Stimulated activated CD4-positive, alpha-beta T cell treated with anti-CD3 and anti-CD28 coated beads, TNF-alpha, amount 100 ng/mL, for 24 hours (primary cell): ENCODE data around the gene SUSD2.
"Not testable (repeated sequence)": the region's sequence is repeated elsewhere in the genome, so short reads cannot be mapped to it uniquely, and the experiment has no call there.

Experiments used
- DNase-seq, 3 experiments: peaks; one replicate each; pipeline ENCODE4 v3.0.0-alpha.2; 2020; ENCODE audit warnings: low read depth in 3 of 3

SUSD2 gene

DNA sequence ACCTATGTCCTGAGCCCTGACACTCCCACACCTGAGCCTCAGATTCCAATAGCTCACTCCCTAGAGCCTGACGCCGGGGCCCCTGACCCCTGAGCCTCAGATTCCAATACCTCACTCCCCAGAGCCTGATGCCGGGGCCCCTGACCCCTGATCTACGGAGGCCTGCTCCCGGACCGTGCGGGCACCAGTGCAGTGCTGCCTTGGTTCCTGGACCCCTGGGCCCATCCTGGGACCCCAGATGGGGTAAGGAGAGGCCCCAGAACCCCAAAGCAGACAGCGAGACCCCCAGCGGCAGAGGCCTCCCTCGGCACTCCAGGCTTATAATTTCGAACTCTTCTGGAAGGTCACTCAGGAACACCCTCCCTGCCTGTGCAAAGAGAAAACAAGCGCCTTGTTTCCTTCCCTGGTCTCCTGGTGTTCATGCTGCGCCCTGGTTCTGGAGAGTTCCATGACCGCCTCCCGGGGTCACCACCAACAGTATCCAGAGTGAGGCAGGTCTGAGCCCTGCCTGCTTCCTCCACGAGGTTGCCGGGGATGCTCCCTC lies 7.5 kb downstream of the SUSD2 start:
- DNase-seq: no peak

DNA sequence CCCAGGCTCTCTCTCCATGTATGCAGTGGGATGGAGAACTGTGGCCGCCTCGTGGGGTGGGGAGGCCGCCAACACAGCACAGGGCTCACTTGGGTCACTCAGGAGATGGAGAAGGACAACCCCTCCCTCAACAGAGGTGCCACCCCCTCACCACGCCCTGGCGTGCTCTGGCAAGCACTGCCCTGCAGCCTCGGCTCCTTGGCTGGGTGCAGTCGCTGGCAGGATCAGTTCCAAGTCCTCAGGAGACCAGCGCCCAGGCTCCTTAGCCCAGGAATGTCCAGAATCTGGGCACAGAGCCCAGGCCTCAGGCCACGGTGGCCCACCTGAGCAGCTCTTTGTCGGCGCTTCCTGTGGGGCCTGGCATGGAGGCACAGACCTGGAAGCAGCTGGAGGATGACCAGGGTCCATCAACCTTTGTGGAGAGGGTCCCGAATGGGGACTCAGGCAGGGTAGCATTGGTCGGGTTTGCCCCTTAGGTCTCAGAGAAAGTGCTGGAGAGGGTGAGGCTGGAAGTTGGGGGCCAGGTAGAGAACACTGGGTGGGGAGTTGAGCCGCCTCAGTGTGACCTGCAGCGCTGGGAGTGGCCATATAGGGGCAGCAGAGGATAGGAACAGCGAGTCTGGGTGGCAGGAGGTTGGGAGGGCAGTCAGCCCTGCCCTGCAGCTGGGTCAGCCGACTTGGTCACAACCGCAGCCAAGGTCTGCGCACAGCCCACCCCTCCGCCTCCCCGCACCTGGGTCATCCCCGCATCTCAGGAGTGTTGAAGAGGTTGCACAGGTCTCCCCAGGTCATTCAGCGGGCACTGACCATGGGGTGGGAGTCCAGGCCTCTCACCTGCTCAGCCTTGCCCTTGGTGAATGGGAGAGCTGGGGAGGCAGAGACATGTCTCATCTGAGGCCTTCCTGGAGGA lies 8.2 kb downstream of the SUSD2 start:
- peak in 2 of 3 experiments; percentile 19 to 45 for DNase-seq

DNA sequence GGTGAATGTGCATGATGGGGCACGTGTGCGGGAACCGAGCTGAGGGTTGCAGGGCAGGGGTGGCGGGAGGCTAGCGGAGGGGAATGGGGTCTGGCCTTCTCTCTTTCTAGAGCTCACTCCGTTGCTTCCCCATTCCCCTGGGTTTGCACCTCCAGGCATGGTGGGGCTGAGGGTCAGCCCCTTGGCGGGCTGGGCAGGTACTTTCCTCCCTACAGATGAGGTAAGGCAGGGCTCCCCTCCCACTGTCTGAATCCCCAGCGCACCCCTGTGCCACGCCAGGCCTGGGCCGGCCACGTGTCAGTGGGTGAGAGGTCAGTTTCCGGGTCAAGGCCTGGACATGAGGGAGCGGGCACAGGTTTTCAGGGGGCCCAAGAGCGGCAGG lies 8.9 kb downstream of the SUSD2 start:
- DNase-seq: no peak

DNA sequence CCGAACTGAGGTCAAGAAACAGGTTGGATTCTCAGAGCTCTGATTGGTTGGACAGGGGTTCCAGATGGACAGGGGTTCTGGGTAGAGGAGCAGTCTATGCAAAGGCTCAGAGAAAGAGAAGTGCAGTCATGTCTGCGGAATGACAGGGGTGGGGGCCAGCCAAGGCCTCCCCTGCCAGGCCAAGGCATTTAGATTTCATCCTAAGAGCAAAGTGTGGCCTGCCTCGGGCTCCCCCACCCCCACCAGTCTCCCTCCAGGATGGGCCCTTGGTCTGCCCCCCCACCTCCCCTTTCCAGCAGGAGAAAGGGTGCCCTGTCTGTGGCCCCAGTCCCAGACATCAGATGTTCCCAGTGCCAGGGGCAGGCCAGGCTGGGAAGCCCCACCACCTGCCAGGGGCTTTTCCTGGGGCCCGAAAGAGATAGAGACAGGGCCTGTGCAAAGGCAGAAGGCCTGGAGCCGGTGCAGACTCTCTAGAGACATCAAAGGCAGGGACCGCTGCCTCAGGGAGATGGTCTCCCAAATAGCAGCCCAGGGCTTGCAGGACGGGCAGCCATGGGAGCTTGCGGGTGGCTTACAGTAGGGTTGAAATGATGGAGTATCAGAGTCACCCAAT lies 9.4 kb downstream of the SUSD2 start:
- no peak for DNase-seq

DNA sequence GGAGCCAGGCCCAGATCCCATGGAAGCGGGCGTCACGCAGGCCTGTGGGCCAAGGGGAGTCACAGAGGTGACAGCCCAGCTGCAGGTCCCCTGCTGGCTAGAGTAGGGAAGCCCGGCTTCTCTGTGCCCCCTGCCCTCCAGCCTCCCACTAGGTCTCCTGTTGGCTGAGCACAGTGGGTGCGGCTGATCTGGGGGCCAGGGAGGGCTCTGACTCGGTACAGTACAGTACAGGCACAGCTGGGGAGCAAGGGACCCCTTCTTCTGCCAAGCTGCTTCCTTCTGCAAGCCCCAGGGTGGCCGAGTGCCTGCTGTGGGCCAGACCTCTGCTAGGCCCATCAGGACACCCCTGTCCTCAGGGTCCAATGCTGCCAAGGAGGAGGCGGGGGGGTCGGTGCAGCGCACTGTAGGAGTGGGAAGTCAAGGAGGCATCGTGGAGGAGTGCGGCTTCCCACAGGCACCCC lies 10.1 kb downstream of the SUSD2 start:
- DNase-seq: no peak

DNA sequence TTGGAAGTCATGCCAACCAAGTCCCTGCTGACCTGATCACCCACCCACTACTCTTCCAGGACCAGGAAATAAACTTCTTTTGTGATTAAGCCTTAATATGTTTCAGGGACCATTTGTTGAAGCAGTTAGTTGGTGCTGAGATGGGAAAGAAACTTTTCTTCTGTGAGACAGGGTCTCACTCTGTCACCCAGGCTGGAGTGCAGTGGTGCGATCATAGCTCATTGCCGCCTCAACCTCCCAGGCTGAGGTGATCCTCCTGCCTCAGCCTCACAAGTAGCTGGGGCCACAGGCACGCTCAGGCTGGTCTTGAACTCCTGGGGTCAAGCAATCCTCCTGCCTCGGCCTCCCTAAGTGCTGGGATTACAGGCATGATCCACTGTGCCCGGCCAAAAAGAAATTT lies 10.6 kb downstream of the SUSD2 start:
- no peak for DNase-seq

DNA sequence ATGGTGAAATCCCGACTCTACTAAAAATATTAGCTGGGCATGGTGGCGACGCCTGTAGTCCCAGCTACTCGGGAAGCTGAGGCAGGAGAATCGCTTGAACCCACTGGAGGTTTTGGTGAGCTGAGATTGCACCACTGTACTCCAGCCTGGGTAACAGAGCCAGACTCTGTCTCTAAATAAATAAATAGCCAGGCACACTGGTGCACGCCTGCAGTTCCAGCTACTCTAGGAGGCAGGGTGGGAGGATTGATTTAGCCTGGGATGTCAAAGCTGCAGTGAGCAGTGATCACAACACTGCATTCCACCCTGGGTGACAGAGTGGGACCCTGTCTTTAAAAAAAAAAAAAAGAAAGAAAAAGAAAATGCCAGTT lies 17.4 kb downstream of the SUSD2 start:
- no peak for DNase-seq

DNA sequence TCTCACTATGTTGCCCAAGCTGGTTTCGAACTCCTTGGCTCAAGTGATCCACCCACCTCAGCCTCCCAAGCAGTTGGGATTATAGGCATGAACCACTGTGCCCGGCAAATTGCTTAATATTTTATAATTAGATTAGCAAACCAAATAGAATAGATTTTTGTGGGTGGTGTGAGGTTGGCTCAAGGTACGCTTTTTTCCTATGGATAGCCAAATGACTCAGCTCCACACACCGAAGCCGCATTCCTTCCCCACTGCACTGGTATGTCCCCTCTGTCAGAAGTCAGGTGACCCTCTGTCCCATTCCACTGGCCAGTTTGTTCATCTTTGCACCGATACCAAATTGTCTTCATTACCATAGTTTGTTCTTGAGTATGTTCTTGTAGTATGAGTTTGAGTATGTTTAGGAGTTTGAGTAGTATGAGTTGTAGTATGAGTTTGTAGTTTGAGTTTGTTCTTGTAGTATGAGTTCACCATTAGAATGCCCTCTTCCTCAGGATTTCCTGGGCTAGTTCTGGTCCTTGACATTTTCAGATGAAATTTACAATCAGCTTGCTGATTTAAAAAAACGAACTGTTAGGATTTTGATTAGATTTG lies 19.4 kb downstream of the SUSD2 start:
- DNase-seq: no peak

DNA sequence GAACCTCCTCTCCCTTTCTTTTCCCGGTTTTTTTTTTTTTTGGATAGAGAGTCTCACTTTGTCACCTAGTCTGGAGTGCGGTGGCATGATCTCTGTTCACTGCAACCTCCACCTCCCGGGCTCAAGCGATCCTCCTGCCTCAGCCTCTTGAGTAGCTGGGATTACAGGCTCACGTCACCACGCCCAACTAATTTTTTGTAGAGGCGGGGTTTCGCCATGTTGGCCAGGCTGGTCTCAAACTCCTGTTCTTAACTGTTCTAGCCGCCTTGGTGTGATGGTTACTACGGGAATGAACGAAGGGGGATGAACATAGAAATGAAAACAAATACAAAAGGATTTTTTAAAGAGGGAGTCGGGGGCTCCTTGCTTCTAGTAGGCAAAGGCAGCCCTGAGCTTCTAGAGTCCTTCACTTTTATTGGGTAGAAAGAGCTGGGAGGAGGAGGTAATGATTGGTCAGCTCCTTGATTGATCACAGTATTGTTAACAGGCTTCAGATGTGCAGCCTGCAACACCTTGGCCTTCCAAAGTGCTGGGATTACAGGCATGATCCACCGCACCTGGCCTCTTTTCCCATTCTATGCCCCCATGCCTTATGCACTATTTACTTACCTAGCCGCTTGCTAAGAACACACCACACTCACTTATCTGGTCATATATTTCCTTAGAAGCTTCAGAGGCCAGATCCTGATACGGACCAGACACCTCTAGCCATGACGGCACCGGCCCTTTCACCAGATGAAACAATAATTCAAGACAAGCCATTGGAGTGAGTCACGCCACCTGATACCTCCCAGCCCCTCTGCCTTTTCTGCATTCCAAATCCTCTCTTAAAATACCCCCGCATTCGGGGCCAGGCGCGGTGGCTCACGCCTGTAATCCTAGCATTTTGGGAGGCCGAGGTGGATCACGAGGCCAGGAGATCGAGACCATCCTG lies 20.7 kb downstream of the SUSD2 start:
- DNase-seq: no peak

DNA sequence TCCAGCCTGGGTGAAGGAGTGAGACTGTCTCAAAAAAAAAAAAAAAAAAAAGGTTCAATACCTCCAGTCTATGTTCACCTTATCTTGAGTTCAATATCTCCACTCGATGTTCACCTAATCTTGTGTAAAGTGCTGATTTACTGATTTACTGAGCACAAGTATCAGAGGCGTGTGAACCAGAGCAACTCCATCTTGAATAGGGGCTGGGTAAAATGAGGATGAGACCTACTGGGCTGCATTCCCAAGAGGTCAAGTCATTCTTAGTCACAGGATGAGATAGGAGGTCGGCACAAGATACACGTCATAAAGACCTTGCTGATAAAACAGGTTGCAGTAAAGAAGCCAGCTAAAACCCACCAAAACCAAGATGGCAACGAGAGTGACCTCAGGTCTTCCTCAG lies 22.6 kb downstream of the SUSD2 start:
- DNase-seq: not testable (repeated sequence)

DNA sequence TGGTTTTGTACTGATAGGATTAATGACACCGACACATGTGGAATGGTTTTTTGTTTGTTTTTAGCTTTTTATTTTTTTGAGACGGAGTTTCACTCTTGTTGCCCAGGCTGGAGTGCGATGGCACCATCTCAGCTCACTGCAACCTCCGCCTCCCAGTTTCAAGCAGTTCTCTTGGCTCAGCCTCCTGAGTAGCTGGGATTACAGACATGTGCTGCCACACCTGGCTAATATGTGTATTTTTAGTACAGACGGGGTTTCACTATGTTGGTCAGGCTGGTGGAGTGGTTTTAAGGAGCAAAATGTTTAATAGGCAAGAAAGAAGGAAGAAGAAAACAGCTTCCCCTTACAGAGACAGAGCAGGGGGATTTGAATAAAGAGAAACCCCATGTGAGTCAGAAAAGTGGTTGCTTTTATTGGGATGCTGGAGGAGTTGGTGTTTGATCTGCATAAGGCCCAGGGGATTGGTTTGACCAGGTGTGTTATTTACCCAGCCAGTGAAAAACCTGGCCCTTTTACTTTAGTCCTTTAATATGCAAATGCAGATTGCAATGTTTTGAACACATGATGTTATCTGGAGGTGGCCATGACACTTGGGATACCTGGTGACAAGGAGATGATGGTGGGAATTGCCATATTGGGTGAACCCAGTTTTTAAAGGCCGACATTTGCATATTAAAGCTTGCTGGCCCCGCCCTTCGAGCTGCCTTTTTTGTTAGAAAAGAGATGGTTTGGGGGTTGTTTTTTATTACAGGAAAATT lies 24.3 kb downstream of the SUSD2 start:
- DNase-seq: no peak

DNA sequence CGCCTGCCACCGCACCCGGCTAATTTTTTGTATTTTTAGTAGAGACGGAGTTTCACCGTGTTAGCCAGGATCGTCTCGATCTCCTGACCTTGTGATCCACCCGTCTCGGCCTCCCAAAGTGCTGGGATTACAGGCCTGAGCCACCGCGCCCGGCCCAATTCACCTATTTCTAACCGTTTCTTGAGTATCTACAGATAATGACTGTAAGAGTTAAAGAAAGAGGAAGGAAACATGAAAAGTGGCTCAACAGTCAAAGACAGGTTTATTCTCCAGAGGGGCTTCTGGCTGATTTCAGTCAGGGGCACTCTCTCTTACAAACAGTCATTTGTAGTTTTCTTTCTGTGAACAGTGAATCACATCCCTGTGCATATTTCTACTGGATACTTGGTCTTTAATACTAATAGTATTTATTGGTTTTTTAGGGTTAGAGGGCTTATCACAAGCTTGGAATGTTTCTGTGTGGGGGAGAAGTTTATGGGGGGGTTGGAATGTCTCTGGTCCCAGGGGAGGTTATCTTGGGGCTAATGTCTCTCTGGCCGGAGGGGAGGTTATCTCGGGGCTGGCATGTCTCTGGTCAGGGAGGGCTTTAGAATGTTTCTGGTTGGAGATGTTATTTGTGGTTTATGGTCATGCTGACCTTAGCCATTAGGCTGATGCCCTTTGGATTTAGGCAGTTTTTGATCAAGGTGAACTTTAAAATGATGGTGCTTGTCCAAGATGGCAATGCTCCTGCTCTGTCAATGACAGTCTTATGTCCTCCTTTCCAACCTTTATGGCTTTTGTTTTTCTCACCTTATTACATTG lies 25.4 kb downstream of the SUSD2 start:
- DNase-seq: not testable (repeated sequence)

DNA sequence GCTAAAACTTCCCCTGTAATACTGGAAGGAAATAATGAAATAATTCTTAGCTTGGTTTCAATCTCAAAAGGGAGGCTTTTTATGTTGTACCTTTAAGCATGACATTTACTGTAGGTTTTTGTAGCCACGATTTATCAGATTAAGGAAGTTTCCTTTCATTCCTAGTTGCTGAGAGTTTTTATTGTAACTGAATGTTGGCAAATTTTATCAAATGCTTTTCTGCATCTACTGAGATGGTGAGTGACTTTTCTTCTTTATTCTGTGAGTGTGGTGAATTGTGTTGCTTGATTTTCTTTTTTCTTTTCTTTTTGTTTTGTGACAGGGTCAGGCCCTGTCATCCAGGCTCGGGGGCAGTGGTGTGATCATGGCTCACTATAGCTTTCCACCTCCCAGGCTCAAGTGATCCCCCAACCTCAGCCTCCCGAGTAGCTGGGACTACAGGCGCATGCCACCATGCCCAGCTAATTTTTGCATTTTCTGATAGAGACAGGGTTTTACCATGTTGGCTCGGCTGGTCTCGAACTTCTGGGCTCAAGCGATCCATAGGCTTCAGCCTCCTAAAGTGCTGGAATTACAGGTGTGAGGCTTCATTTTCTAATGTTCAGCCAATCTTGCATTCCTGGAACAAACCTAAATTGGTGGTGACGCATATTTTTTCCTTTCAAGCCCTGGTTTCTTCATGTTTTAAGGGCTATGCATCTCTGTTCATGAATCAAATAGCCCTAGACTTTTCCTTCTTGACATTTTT lies 26.2 kb downstream of the SUSD2 start:
- no peak for DNase-seq

DNA sequence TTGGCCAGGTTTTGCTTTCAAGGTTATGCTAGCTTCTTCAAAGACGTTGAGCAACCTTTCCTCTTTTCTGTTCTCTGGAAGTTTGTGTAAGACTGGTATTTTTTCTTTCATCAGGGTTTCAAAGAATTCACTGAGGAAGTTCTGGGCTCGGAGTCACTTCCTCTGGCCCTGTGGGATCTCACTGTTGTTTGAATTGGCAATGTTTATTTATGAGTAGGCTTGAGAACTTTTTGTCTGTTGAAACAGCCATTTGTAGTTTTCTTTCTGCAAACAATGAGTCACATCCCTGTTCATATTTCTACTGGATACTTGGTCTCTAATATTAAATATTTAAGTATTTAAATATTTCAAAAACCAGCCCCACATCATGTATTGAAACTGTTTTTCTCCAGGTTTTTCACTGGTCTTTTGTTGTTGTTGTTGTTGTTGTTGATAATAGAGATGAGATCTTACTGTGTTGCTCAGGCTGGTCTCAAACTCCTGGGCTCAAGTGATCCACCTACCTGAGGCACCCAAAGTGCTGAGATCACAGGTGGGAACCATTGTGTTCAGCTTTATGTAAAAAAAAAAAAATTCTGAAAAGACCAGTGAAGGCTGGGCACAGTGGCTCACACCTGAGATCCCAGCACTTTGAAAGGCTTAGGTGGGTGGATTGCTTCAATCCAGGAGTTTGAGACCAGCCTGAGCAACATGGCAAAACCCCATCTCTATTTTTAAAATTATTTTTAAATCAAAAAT lies 26.9 kb downstream of the SUSD2 start:
- no peak for DNase-seq

DNA sequence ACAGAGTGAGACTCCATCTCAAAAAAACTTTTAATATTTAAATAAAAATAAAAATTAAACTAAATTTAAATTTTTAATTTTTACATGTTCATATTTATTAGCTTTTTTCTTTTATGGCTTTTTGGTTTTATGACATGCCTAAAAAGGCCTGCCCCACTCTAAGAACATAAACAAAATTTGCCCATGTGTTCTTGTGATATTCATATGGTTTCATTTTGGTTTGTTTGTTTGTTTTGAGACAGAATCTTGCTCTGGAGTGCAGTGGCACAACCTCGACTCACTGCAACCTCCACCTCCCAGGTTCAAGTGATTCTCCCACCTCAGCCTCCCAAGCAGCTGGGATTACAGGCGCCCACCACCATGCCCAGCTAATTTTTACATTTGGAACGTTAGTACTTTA lies 27.7 kb downstream of the SUSD2 start:
- no peak for DNase-seq

DNA sequence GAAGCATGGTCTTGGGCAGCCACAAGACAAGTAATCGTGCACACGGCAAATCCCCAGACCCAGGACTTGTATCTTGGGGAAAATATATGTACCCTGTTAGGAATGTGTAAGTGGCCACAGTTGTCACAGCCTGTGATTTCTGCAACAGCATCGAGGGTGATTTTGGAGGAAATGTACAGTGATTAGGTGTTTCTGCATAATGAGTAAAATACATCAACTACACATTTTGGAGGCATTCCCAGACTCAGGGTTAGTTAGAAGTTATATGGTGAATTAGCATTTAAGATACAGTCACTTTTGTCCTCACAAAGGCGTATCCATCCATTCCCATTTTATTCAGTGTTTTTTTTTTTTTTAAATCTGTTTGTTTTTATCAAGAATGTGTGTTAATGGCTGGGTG lies 28.4 kb downstream of the SUSD2 start:
- no peak for DNase-seq

DNA sequence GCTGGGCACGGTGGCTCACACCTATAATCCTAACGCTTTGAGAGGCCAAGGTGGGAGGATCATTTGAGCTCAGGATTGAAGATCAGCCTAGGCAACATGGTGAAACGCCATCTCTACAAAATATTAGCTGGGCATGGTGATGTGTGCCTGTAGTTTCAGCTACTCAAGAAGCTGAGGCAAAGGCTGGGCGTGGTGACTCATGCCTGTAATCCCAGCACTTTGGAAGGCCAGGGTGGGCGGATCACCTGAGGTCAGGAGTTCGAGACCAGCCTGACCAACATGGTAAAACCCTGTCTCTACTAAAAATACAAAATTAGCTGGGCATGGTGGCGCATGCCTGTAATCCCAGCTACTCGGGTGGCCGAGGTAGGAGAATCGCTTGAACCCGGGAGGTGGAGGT lies 29.1 kb downstream of the SUSD2 start:
- not testable (repeated sequence) for DNase-seq

DNA sequence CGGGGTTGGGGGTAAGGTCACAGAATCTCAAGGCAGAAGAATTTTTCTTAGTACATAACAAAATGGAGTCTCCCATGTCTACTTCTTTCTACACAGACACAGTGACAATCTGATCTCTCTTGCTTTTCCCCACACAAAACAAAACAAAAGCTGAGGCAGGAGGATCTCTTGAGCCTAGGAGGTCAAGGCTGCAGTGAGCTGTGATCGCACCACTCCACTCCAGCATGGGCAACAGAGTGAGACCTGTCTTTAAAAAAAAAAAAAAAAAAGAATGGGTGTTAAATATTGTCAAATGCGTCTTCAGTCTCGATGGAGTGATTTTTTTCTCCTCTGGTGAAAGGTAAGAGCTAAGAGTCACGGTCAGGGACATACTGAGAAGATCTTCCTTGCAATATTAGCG lies 30.4 kb downstream of the SUSD2 start:
- DNase-seq: not testable (repeated sequence)
